Sigmoid colon (tissue), 7 donors: ENCODE measurements around the gene IL31. TPM values are rescaled to one million over a fixed set of nuclear protein-coding genes. Genes with fewer than 3 reads are reported as not detected.

ENCODE experiments used
- DNase-seq: peaks from one replicate; pipeline ENCODE4 v3.0.0-alpha.2; 2019
- H3K27ac ChIP-seq, 4 donors: fragments of 200-600 bp; sonication (generic); one replicate each; pipeline ENCODE4 v1.5.1; 2016 to 2019; ENCODE audit warnings: mild to moderate bottlenecking in 1 of 4
- H3K27me3 ChIP-seq, 3 donors: fragments of 200-600 bp; sonication (generic); one replicate each; pipeline ENCODE4 v1.5.1; 2019; ENCODE audit warnings: mild to moderate bottlenecking in 1 of 3
- H3K36me3 ChIP-seq, 4 donors: fragments of 200-600 bp; sonication (generic); one replicate each; pipeline ENCODE4 v1.5.1; 2016 to 2019
- H3K4me1 ChIP-seq, 4 donors: fragments of 200-600 bp; sonication (generic); one replicate each; pipeline ENCODE4 v1.5.1; 2017 to 2019
- H3K4me3 ChIP-seq, 4 donors: fragments of 200-600 bp; sonication (generic); one replicate each; pipeline ENCODE4 v1.5.1; 2017 to 2019; ENCODE audit warnings: mild to moderate bottlenecking in 2 of 4, moderate library complexity in 1 of 4
- H3K9me3 ChIP-seq, 4 donors: fragments of 200-600 bp in 3 of 4; sonication (generic) in 3 of 4; one replicate each; pipeline versions ENCODE4 v1.5.1 to v1.6.1; 2013 to 2019
- CTCF ChIP-seq, 4 experiments: fragments of 450-650 bp in 3 of 4; fragments of 200-600 bp in 1 of 4; IDR thresholded peaks; one replicate each; pipeline ENCODE4 v1.5.1; 2016 to 2019; ENCODE audit warnings: antibody characterized with exemption in 4 of 4, mild to moderate bottlenecking in 3 of 4, moderate library complexity in 2 of 4
- EP300 ChIP-seq, 4 donors: sonication (generic); formaldehyde crosslinking; IDR thresholded peaks; one replicate each; pipeline ENCODE4 v1.6.1; 2017; ENCODE audit warnings: antibody characterized with exemption in 4 of 4
- POLR2A ChIP-seq, 2 donors: fragments of 450-650 bp; IDR thresholded peaks; one replicate each; pipeline ENCODE4 v1.6.1; 2016; ENCODE audit warnings: antibody characterized with exemption in 2 of 2, mild to moderate bottlenecking in 2 of 2, moderate library complexity in 2 of 2
- POLR2AphosphoS5 ChIP-seq, 4 donors: sonication (generic); formaldehyde crosslinking; IDR thresholded peaks; one replicate each; pipeline ENCODE4 v1.6.1; 2017; ENCODE audit warnings: antibody characterized with exemption in 4 of 4
- WGBS, 2 donors: extraction: QIAGEN DNeasy Blood & Tissue Kit; methylation state at CpG; one replicate each; pipeline ENCODE4 v1.1.7; 2013; 5-methylcytosine and 5-hydroxymethylcytosine counted together
- intact Hi-C: fragments of 100-400 bp; cut with DNase I; formaldehyde crosslinking; loops from one replicate; pipeline ENCODE4 v1.15.1; 2023
- polyA plus RNA-seq, 3 donors: library from polyadenylated mRNA; stranded (reverse); fragments of 200-250 nt; gene quantifications; one replicate each; pipeline ENCODE4 v1.2.3, GENCODE V29; 2013
- total RNA-seq, 4 donors: library from RNA; depleted of rRNA; stranded (reverse); fragments of >200 nt; gene quantifications; one replicate each; pipeline ENCODE4 v1.1.0, GENCODE V29; 2016
- donor health status: healthy with polysubstance abuse.
- donor health status: Bipolar disorder and iron deficiency.
- donor health status: healthy.

The IL31 gene
- total and polyA plus RNA-seq, 7 donors, result not detected

GRCh38 chr12:122126342-122126635, 47.7 kb downstream of the IL31 start:
- no peaks in the 10 kb centered on the region for H3K27me3 ChIP-seq
- DNase-seq, result no peak
- no peak overlapping the region for H3K4me3 ChIP-seq
- TF ChIP-seq POLR2AphosphoS5 (IDR thresholded peaks at IDR 0.05) (no peak), POLR2A (IDR thresholded peaks at IDR 0.05) (no peak)
- no peaks in the 10 kb centered on the region for H3K9me3 ChIP-seq
- intact Hi-C loops, result no loop called here
- peaks cover 0 to 60% (median 59%) of the 10 kb centered on the region in 4 donors for H3K4me1 ChIP-seq
- H3K27ac ChIP-seq, result peak overlapping the region in 3 of 4 donors; percentile 65 to 73 (median 66)
- H3K36me3 ChIP-seq, result peaks cover 31 to 46% (median 38%) of the 10 kb centered on the region in 4 donors
- WGBS, 2 donors, result 46 to 68% methylated on average over 7 of the region's 7 CpGs

DNA sequence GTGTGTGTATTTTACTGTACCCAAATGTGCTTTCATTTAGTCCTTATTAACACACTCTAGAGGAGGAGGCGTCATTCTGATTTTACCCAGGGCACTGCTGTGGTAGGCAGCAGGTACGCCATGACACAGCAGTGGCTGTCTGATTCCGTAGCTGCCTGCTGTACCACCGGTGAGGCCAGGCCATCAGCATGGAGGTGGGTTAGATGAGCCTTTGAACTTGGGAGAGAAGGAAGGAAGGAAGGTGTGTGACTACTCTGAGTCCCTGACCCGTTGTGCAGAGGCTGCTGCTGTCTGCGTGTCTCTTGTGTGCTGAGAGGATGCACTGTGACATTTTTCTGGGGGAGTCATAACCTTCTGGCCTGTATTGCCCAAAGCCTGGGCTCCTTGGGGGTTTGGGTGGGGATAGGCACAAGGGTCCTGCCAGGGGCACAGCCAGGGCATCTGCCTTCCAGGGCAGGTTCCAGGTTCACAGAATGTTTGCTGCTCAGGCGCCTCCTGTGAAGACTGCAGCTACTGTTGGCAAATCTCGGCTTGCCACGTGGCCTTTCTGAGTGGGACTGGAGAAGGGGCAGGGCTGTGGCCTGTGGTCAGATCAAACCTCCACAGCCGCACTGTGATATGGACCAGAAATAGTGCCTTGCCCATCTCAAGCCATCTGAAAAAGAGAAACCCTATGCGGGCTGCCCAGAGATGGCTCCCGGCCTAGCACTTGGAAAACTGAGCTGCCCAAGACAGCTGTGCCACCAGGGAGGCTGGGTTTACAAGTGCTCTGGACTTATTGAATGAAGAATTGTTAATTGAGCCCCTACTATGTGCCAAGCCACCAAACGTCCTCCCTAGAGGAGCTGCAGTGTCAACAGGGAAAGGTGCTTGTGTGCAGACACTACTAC, 48.3 kb downstream of the IL31 start:
- H3K27ac ChIP-seq, result peak overlapping the region in 3 of 4 donors; percentile 65 to 73 (median 66)
- H3K27me3 ChIP-seq, result no peaks in the 10 kb centered on the region
- intact Hi-C loops, result loop anchor here (1.0 kb wide), 1 partner anchor 15 kb away; no protein-coding TSS in a partner anchor
- whole genome bisulfite sequencing, 2 donors, result 31 to 64% methylated on average over 13 of the region's 13 CpGs
- peak; percentile 68 for DNase-seq
- no peak overlapping the region for H3K4me3 ChIP-seq
- peaks cover 31 to 40% (median 36%) of the 10 kb centered on the region in 4 donors for H3K36me3 ChIP-seq
- TF ChIP-seq CTCF (IDR thresholded peaks at IDR 0.05), result no peak
- TF ChIP-seq POLR2A (IDR thresholded peaks at IDR 0.05), result no peak
- no peak for TF ChIP-seq EP300 (IDR thresholded peaks at IDR 0.05)
- no peak for TF ChIP-seq POLR2AphosphoS5 (IDR thresholded peaks at IDR 0.05)
- peaks cover 0 to 65% (median 63%) of the 10 kb centered on the region in 4 donors for H3K4me1 ChIP-seq
- H3K9me3 ChIP-seq, result no peaks in the 10 kb centered on the region

GRCh38 chr12:122124370-122124769, 49.7 kb downstream of the IL31 start:
- Histone ChIP-seq H3K27me3 (no peaks in the 10 kb centered on the region), H3K4me3 (no peak overlapping the region), H3K36me3 (peaks cover 20 to 26% (median 22%) of the 10 kb centered on the region in 4 donors), H3K27ac (peak overlapping the region in 3 of 4 donors; percentile 65 to 73 (median 66)), H3K9me3 (no peaks in the 10 kb centered on the region), H3K4me1 (peaks cover 0 to 78% (median 66%) of the 10 kb centered on the region in 4 donors)
- TF ChIP-seq POLR2AphosphoS5 (IDR thresholded peaks at IDR 0.05) (no peak), POLR2A (IDR thresholded peaks at IDR 0.05) (no peak), EP300 (IDR thresholded peaks at IDR 0.05) (no peak), CTCF (IDR thresholded peaks at IDR 0.05) (no peak)
- peak; percentile 64 for DNase-seq
- intact Hi-C loops, result loop anchor here (5.0 kb wide), 1 partner anchor 42 kb away; no protein-coding TSS in a partner anchor
- WGBS, 2 donors, result 39 to 72% methylated on average over 10 to 14 of the region's 14 CpGs

DNA sequence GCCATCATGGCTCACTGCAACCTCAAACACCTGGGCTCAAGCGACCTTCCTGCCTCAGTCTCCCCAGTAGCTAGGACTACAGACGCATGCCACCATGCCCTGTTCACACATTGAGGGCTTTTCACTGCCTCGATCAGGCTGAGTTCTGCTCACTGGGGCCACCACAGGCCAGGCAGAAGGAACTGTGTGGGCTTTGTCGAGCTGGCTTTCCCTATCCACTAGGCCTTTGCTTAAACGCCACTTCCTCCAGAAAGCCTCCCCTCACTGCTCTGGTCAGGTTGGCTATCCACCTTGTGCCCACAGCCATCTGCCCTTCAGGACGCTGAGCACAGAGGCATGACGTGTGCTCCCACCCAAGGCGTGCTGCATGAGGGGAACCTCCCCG, 50.3 kb downstream of the IL31 start:
- H3K4me3 ChIP-seq, result no peak overlapping the region
- 43 to 77% methylated on average over 9 of the region's 9 CpGs for WGBS, 2 donors
- H3K27ac ChIP-seq, result peak overlapping the region in 3 of 4 donors; percentile 73 to 77 (median 75)
- H3K27me3 ChIP-seq, result no peaks in the 10 kb centered on the region
- intact Hi-C loops, result loop anchor here (1.0 to 5.0 kb wide), 3 partner anchors 41 to 205 kb away; partner anchors contain the start of gene CFAP251
- H3K36me3 ChIP-seq, result peaks cover 14 to 20% (median 16%) of the 10 kb centered on the region in 4 donors
- DNase-seq, result peak; percentile 61
- no peak for TF ChIP-seq POLR2AphosphoS5 (IDR thresholded peaks at IDR 0.05)
- no peak for TF ChIP-seq CTCF (IDR thresholded peaks at IDR 0.05)
- no peaks in the 10 kb centered on the region for H3K9me3 ChIP-seq
- peaks cover 0 to 83% (median 69%) of the 10 kb centered on the region in 4 donors for H3K4me1 ChIP-seq

DNA sequence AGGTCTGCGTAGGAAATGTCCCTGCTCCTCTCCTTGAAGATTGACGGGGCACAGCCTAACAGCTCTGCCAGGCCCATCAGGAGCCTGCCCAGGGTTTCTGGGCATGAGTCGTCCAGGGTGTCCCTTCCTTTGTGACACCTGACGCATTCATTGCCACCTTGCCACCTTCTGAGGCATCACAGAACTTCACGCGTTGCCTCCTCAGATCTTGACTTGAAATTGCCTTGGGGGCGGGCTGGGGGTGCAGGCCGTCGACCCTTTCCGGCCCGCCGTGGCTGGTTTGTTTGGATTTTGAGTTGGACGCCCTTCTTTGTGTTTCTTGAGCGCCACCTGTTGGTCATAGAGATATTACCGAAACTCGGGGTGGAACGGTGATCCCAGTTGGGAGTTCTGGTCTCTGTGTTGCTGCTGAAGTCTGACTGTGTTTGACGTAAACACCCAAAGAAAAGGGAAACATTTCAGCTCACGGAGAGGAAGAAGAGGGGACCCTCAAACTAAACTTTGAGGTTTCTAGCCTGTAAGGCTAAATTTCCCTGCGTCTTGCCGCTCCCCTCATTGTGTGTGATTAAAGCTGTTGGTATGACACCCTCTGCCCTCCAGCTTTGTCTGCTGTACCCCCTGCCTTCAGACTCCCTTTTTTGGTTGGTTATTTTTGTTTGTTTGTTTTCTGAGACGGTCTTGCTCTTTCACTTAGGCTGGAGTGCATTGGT, 50.8 kb downstream of the IL31 start:
- TF ChIP-seq POLR2A (IDR thresholded peaks at IDR 0.05) (no peak), CTCF (IDR thresholded peaks at IDR 0.05) (peak; percentile 79 to 91 (median 84)), EP300 (IDR thresholded peaks at IDR 0.05) (no peak), POLR2AphosphoS5 (IDR thresholded peaks at IDR 0.05) (peak in 2 of 4 donors; percentile 28 to 45)
- DNase-seq, result peak; percentile 87
- intact Hi-C loops, result loop anchor here (1.0 to 5.0 kb wide), 3 partner anchors 41 to 204 kb away; partner anchors contain the start of gene CFAP251
- WGBS, 2 donors, result 6 to 16% methylated on average over 22 of the region's 22 CpGs
- Histone ChIP-seq H3K4me3 (peak overlapping the region in 2 of 4 donors; percentile 8 to 10), H3K27me3 (no peaks in the 10 kb centered on the region), H3K36me3 (peaks cover 8 to 15% (median 11%) of the 10 kb centered on the region in 4 donors), H3K4me1 (peaks cover 0 to 88% (median 74%) of the 10 kb centered on the region in 4 donors), H3K27ac (peak overlapping the region; percentile 5 to 77 (median 74)), H3K9me3 (no peaks in the 10 kb centered on the region)
